Activated naive CD4-positive, alpha-beta T cell treated with anti-CD3 and anti-CD28 coated beads, Interleukin-2, amount 50 U/mL, for 16 hours (primary cell): ENCODE measurements around the gene SRBD1.

Source experiments
- DNase-seq: peaks from one replicate; pipeline ENCODE4 v3.0.0-alpha.2; 2020

The SRBD1 gene

DNA sequence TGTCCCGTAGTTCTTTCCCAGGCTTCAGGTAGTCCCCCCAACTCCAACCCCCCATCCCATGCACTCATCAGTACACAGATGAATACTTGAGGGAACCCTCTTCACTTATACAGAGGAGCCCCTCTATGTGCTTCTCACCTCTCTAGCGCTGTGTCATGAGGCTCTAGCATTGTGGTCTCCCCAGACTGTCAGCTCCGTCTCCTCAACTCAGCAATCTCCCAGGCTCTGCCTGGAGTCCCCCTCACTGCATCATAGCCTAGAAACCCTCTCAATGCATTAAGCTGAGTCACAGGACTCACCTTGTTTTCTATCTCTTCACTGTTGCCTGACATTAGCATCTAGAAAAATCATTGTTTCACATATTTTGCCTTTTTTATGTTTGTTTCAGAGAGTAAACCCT is 20.3 kb upstream of the SRBD1 start:
- DNase-seq, result no peak

DNA sequence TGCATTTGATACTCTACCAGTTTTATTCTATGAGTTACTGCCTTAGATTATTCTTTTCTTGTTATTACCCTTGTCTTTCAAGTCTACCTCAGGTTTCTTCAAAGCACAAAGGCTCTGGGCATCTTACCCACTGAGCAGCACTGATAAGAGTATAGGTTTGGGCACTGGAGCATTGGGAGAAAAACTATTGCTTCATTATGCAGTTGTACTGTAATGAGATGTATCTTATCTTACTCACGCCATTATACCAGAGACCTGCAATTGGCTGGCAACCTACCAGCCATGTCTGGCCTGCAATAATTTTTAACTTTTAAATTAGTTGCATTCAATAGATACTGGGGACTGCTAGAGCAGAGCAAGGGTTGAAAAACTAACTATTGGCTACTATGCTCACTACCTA is 18.9 kb upstream of the SRBD1 start:
- DNase-seq, result no peak

DNA sequence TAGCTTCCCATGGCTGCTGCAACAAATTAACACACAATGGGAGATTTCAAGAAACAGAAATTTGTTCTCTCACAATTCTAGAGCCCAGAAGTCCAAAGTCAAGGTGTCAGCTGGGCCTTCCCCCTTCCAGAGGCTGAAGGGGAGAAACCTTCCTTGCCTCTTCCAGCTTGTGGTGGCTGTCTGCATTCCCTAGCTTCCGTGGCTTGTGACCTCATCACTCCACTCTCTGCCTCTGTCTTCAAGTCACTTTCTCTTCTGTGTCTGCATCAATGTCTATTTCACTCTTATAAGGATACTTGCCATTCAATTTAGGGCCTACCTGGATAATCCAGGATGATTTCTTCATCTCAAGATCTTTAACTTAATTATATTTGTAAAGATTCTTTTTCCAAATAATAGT is 16.8 kb upstream of the SRBD1 start:
- no peak for DNase-seq

DNA sequence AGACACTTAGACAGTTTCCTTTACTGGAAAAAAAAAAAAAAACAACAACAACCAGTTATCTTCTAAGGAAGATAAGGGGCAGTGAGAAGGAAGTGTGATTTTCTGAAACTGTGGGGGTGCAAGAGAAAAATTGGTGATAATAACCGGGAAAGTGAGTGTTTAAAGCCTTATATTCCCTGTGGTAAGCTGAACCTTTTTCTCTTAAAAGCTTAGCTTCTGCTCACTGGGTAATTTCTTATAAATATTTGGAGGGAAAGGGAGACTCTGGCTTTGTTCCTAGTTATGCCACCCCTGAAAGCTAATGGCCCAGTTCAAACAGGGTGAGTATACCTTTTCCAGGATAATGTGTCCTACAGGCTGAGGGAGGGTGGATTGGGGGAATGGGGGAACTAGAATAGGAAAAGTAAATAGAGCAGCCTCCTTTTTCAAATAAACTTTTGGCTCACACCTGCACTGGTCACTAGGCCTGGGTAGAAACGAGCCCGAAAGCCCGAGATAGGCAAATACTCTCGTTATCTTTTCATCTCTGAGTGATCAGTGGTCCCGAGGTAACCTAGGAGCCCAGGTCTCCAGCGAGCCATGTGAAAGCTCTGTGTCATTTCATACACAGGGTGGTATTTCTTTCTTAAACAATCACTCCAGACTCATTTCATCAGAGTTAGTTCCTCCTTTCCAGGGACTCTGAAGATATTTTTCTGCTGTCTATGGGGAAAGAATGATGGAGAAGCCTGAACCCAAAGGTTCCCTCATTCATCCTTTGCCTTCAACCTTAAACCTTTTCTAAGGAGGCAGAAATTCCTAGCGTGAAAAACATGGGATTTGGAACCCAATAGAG is 15.5 kb upstream of the SRBD1 start:
- DNase-seq, result no peak

DNA sequence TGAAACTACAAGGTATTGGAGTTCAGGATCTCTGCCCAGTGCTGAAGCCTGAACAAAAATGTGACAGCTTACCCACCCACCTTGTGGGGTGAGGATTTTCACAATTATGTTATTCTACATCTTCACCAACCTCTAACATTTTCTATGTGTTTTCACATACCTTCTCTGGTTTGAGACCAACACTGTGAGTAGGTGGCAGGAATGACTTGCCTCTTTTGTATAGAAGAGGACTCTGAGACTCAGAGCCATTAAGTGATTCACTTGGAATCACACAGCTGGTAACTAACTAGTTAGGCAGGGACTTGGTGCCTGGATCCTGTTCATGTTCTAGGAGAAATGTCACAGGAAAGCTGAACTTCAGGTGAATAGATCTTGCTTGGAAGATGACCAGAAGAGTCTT is 14.8 kb upstream of the SRBD1 start:
- no peak for DNase-seq

DNA sequence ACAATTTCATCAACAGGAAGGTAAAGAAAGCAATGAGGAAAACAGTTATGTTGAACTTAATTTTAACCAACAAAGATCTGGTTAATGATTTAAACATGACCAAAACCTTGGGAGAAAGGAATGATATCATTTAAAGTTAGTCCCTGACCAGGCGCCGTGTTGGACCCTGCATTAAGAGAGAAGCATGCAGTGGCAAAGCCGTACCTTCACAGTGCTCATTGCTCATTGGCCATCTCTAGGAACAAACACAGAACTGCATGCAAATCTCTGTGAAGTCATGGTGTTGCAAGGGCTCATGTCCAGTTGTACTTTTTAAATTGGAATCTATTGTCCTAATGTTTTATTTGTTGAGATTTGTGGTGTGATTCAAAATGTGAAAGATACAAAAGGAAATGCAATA is 12.0 kb upstream of the SRBD1 start:
- DNase-seq, result no peak

DNA sequence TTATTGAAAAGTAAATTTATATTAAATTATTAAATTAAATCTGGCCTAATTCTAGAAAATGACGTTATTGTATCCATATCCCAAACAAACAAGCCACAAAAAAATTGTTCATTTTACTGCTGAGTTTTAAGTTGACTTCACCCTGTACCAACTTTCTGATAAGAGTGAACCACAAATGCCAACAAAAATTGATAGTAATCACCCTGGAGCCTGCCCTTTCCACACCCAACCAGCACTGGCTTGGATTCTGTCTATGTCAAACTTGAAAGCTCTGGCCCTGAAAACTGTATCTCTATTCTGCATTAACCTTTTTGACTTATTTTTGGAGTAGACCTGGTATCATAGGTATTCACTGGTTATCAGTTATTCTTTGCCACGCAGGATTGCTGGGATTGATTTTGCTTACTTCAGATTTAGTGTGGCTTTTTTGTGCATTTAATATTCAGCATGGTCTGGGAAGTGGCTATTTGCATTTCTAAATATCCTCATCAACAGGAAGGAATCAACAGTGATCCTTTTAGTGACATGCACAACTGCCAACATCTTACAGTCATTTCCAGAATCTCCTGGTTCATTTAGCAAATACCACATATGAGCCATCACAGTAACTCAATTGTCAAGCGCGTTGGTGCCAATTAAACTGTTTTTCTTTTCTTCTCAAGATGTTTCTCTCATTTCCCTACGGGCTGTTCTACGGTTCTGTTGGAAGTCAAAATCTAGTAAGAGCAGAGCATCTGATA is 11.4 kb upstream of the SRBD1 start:
- no peak for DNase-seq

DNA sequence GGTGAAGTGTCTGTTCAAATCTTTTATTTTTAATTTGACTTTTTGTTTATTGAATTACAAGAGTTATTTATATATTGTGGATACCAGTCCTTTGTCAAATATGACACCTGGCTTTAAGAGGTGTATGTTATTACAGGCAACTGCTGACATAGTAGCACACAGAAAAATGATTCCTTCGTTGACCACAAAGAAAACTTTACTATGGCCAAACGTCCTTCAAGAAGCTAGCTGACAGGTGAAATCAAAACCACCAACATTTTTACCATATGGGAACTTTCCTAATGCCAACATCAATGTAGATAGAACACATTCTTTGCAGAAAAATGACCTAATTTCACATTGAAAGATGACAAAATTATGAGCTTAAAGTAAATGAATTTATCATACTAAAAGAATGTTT is 6.4 kb upstream of the SRBD1 start:
- no peak for DNase-seq

DNA sequence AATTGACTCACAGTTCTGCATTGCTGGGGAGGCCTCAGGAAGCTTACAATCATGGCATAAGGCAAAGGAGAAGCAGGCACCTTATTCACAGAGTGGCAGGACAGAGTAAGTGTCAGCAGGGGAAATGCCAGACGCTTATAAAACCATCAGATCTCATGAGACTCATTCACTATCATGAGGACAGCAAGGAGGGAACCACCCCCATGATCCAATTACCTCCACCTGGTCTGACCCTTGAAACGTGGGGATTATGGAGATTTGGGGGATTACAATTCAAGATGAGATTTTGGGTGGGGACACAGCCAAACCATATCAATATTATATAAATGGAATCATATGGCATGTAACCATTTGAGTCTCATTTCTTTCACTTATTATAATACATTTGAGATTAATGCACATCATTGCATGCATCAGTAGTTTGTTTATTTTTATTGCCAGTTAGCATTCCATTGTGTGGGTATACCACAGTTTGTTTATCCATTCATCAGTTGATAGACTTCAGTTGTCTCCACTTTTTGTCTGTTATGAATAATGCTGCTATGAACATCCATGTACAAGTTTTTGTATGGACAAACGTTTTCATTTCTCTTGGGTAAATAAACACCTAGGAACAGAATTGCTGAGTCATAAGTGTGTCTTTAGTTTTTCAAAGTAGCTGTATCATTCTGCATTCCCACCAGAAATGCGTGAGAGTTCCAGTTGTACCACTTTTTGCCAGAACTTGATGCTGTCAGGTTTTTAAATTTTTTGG is 5.8 kb upstream of the SRBD1 start:
- no peak for DNase-seq

DNA sequence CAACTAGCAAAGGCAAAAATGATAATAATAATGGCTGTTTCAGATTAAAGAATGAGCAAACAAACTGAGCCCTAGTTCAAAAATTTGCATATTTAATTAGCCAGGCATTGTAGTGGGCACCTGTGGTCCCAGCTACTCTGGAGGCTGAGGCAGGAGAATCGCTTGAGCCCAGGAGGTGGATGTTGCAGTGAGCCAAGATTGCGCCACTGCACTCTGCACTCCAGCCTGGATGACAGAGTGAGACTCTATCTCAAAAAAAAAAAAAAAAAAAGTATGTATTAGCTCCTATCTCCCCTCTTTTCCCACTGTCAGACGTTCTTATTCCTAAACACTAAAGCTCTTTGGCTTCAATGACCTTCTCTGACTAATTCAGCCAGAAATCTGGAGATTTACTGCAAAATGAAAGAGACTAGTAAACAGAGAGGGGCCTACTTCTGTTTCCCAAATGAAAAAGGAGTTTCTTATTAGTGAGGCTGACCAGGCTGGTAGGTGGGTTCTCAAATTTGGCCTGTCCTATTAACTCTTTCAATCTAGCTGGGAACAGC is 3.9 kb upstream of the SRBD1 start:
- no peak for DNase-seq

DNA sequence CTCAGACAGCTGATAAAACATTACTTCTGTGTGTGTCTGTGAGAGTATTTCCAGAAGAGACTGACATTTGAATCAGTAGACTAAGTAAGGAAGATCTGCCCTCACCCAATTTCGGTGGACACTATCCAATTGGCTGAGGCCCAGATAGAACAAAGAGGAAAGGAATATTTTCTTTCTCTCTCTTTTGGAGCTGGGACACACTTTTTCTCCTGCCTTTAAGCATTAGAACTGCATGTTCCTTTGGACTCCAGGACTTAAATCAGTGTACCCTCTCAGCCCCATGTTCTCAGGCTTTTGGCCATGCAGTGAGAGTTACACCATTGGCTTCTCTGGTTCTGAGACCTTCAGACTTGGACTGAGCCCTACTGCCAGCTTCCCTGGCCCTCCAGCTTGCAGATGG is 3.3 kb upstream of the SRBD1 start:
- no peak for DNase-seq

DNA sequence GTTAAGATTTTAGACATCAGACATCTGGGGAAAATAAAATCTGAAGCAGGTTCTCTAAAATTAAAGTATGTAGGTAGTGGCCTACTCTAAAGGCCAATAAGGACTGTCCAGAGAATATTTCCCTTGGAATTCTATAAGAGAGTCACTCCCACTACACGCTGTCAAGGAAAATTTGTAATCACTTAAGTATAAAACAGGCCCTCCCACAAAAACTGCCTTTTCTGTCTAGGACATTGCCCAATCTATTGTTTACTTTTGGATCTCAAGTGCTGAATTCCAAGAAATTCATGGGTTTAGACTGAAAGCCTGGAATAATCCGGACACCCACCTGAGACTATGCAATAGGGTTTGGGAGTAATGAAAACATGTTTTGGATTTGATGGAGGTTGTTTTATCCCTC is 1.7 kb upstream of the SRBD1 start:
- DNase-seq, result no peak

DNA sequence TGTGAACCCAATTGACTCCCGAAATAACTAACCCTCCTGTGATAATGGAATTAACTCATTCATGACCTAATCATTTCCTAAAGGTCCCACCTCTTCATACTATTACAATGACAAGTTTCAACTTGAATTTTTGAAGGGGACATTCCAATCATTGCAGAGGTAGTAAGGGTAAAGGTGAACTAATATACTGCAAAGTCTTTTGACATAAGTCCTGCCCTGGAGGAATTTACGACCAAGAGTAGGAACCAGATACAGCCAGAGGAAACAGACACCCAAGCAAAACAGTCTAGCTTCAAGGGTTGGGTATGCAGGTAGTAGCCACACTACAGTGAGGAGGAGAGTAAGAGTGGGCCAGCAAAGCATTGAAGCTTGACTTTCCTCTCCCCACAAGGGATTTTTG is 1.2 kb upstream of the SRBD1 start:
- no peak for DNase-seq

DNA sequence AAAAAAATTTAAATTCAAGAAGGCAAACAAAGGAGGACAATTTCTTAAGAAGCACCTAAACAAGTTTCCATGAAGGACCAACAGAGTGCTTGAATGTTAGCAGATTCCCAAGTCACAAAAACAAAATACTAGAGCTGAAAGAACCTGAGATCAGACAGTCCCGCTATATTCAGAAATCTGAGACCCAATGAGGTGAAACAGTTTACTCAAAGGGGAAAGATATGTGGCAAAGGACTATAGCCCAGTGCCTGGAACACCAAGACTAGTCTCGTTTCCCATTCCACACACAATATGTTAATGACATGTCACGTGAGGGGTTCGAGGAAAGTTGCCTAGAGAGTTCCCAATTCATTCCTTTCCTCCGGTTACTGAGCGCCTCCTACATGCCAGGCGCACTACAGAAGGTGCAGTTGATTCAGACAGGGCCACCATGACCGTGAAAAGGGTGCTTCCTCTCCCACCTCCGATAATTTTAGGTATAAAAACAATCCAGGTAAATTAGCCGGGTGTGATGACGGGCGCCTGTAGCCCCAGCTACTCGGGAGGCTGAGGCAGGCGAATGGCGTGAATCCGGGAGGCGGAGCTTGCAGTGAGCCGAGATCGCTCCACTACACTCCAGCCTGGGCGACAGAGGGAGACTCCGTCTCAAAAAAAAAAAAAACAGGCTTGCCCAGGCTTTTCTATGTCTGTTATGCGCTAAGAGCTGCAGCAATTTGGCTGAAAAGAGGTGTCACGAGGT is 617 bp downstream of the SRBD1 start:
- peak; percentile 39 for DNase-seq

DNA sequence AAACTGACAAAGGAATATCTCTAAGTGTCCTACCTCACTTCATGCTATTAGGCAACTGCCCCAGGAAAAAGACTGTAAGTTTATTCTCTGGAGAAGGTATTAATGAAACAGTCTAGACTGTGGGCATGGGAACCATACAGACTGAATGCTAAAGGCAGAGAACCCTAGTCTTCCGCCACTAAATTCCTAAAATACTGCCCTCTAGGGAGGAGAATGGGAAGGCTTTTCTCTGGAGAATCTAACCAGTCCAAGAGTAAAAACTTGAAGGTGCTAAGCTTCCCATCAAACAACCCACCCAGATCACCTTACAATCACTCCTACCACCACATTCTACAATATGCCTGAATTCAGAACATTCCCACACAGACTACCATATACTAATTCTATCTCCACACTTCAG is 3.4 kb downstream of the SRBD1 start:
- DNase-seq, result no peak

DNA sequence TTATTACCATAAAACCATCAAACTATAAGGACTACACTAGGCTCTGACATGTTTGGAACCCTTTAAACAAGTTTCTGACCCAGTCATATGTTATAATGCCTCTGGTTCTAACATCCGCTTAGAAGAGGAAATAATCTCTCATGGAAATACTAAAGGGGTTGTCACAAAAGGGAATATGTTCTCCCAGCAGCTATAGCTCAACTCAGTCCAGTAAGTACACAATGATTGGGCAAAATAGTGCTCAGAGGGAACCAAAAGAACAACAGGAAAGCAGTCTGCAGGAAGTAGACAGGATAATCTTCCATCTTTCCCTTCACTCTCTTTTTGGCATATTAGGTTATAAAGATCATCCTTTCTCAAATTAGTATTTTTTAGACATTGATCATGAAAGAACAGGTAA is 4.3 kb downstream of the SRBD1 start:
- no peak for DNase-seq

DNA sequence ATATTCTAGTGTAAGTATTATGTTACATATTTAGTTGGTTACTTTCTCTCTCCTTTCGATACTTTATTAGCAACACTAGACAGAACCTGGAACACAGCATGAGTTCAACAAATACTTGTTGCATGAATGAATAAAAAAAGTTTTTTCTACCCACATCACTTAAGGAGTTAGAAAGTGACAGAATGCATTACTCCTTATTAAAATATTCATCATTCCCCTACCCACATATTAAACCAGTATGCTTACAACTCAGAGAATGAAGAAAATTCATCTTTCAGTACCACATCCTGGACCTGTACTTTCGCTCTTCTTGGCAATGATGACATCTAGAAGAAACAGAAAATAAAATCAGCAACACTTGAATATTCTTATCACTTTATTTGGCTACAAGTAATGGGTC is 6.0 kb downstream of the SRBD1 start:
- no peak for DNase-seq

DNA sequence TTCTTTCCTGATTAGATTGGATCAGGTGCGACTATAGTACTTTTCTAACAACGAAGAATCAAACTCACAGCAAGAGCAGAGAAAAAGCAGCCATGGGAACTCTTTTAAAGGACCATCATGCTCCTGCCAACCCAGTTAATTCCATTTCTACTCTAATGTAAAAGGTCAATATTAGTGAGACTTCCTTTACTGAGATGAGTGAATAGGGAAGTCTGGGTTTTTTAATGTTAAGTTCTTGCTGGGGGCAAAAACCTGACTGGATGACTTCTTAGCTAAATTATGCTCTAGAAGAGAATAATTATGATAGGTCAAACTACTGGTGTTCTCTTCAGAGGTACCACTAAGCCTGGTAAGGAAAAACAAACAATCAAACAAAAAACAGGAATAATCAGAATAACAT is 8.4 kb downstream of the SRBD1 start:
- DNase-seq, result no peak

DNA sequence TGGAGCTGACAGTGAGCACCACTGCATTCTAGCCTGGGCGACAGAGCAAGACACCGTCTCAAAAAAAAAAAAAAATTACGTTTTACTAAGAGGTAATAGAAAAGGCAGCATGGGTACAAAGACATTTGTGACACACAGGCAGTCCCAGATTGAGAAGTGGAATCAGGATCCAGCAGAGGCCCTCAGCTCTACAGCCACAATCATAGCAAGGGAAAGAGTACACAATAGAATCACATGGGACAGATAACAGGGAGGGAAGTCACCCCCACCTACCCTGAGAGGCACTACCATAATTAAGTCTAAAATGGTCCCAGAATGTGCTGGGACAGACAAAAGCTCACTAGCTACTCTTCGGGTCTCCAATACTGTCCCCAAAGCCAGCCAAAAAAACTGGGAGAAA is 12.5 kb downstream of the SRBD1 start:
- DNase-seq, result no peak

DNA sequence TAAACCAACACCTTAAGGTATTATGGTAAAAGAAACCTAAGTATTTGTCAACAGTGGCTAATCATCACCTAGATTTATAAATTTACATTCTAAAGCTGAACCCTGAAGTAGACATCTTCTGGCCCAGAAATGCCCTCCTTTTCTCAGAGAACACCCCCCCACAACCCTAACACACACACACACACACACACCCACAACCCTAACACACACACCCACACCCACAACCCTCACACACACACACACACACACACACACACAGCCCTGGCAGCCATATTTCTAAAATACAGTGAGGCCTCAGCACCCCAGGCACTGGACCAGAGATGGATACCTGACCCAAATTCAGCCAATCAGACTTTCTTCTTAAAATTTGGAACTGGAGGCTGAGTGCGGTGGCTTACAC is 14.3 kb downstream of the SRBD1 start:
- no peak for DNase-seq

DNA sequence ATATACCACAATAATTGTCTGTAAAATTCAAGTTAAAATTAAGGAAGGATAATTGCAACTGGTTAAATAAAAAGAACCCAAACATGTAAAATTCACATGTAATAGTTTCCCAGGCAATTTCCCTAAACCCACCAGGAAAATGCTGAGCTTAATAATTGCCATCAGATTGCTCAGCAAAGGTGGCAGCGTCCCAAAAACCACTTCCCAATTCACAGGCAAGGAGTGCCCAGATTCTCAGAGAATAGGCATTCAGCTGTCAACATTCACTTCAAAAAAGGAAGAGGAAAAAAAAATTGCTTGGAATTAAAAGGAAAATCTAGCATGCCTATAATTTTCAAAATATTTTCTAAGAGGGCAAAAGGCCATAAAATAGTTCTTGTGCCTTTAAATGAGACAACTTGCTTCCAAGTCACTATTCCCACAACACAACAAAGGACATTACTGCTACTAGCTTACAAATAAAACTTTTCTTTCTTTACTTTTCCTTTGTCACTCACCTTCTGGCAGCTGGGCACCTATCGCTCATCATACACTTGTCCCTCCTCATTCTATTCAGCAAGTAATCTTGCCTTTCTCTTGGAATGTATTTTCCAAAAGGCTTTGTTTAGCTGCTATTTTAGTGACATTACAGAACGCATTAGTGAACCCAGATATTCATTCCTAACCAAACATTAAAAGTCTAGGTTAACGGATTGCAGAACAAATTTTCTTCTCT is 15.2 kb downstream of the SRBD1 start:
- no peak for DNase-seq

DNA sequence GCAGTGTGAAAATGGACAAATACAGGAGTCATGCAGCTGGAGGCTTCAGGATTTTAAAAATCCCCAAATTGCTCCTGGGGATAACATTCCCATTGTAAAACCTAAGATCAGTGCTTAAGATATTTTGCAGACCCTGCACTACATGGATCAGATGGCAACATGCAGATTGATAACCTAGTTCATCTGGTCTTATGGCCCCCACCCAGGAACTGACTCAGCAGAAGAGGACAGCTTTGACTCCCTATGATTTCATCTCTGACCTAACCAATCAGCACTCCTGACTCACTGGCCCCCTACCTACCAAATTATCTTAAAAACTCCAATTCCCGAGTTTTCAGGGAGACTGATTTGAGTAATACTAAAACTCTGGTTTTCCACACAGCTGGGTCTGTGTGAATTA is 20.0 kb downstream of the SRBD1 start:
- no peak for DNase-seq
